C4-2B (cell line): ENCODE results near the gene SPATA45.

Experiments
- ZFX ChIP-seq: fragments of 450-650 bp; IDR thresholded peaks from 2 replicates; pipeline ENCODE4 v1.6.1; 2017
- TF ChIP-seq, protein P1 (sequence below): fragments of 450-650 bp; conservative IDR thresholded peaks from 2 replicates; pipeline ENCODE4 v1.5.1; 2017; ENCODE audit warnings: mild to moderate bottlenecking

DNA sequence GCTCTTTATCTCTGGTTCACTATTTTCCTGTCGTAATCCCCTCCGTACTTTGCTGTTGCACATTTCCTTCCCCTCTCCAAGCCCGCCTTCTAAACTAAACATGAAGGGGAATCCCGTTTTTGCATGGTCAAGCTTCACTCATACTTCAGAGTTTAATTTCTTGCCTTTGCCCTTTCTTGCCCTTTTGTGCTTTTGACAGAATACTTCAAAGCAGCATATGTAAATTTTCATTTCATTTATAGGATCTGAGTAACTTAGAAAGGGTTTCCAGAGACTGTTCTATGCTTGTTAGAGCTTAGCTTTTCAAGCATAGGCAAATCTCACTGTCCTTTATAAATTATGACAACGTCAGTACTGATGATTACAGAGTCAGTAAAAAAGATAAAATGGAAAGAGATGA lies 27.7 kb downstream of the SPATA45 start:
- TF ChIP-seq, protein P1, sequence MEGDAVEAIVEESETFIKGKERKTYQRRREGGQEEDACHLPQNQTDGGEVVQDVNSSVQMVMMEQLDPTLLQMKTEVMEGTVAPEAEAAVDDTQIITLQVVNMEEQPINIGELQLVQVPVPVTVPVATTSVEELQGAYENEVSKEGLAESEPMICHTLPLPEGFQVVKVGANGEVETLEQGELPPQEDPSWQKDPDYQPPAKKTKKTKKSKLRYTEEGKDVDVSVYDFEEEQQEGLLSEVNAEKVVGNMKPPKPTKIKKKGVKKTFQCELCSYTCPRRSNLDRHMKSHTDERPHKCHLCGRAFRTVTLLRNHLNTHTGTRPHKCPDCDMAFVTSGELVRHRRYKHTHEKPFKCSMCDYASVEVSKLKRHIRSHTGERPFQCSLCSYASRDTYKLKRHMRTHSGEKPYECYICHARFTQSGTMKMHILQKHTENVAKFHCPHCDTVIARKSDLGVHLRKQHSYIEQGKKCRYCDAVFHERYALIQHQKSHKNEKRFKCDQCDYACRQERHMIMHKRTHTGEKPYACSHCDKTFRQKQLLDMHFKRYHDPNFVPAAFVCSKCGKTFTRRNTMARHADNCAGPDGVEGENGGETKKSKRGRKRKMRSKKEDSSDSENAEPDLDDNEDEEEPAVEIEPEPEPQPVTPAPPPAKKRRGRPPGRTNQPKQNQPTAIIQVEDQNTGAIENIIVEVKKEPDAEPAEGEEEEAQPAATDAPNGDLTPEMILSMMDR: no peak
- no peak for TF ChIP-seq ZFX
